Caco-2 (cell line): Measurements from ENCODE around the gene ATG4B. TPM values are rescaled to one million over a fixed set of nuclear protein-coding genes. Genes with fewer than 3 reads are reported as not detected.
"Not testable (repeated sequence)": the region's sequence is repeated elsewhere in the genome, so short reads cannot be mapped to it uniquely, and the experiment has no call there.

Experiments used
- BruUV-seq: library from RNA; stranded (reverse); fragments of 400-500 nt; replicated peaks from 2 replicates; lab custom pipeline; 2021; lab: Mats Ljungman, UMichigan
- CTCF ChIA-PET: fragments of 300-600 bp; sonication (Branson Sonifier 250); formaldehyde crosslinking; loops from one replicate; lab custom pipeline; 2022; ENCODE audit warnings: antibody characterized with exemption; lab: Charles Lee
- POLR2A ChIA-PET: fragments of 300-600 bp; sonication (Branson Sonifier 250); formaldehyde crosslinking; loops from one replicate; lab custom pipeline; 2022; ENCODE audit warnings: antibody characterized with exemption; lab: Charles Lee
- DNase-seq, 2 experiments: peaks; one replicate each; pipeline versions ENCODE4 v3.0.0 to v3.0.0-alpha.2; 2020 to 2022
- H3K27me3 ChIP-seq: replicated peaks from 2 replicates; pipeline ENCODE4 v1.6.0; 2011; ENCODE audit warnings: low read length; ENCODE audit not compliant: control insufficient read depth, insufficient read depth
- H3K36me3 ChIP-seq: 2 replicates; pipeline ENCODE4 v1.5.1; 2011; ENCODE audit warnings: low read length; ENCODE audit not compliant: control insufficient read depth, insufficient read depth
- H3K4me1 ChIP-seq: fragments of 250-450 bp; sonication (Bioruptor Pico); 2 replicates; pipeline ENCODE4 v1.5.1; 2020; ENCODE audit warnings: mild to moderate bottlenecking
- H3K4me3 ChIP-seq: 2 replicates; pipeline ENCODE4 v1.5.1; 2011; ENCODE audit warnings: low read depth, mild to moderate bottlenecking, control low read depth, low read length
- H3K9me3 ChIP-seq: fragments of 250-450 bp; sonication (Bioruptor Pico); 2 replicates; pipeline ENCODE4 v1.5.1; 2020; ENCODE audit warnings: mild to moderate bottlenecking, moderate library complexity
- H3K27ac Mint-ChIP-seq: one replicate; pipeline ENCODE4 v1.8.0; 2022; ENCODE audit warnings: mixed read lengths; ENCODE audit not compliant: unreplicated experiment
- H3K27me3 Mint-ChIP-seq: one replicate; pipeline ENCODE4 v1.8.0; 2022; ENCODE audit warnings: mixed read lengths; ENCODE audit not compliant: insufficient read depth, unreplicated experiment
- H3K36me3 Mint-ChIP-seq: one replicate; pipeline ENCODE4 v1.8.0; 2022; ENCODE audit warnings: mild to moderate bottlenecking, mixed read lengths; ENCODE audit not compliant: insufficient read depth, unreplicated experiment
- H3K4me1 Mint-ChIP-seq: one replicate; pipeline ENCODE4 v1.8.0; 2022; ENCODE audit warnings: low read depth, mixed read lengths; ENCODE audit not compliant: unreplicated experiment
- H3K4me3 Mint-ChIP-seq: one replicate; pipeline ENCODE4 v1.8.0; 2022; ENCODE audit warnings: mild to moderate bottlenecking, moderate library complexity, mixed read lengths; ENCODE audit not compliant: unreplicated experiment
- H3K9me3 Mint-ChIP-seq: one replicate; pipeline ENCODE4 v1.8.0; 2022; ENCODE audit warnings: mixed read lengths; ENCODE audit not compliant: unreplicated experiment
- intact Hi-C: fragments of 100-400 bp; cut with micrococcal nuclease; formaldehyde crosslinking; loops from one replicate; pipeline ENCODE4 v1.10.0; 2022; ENCODE audit not compliant: unreplicated experiment
- total RNA-seq: library from RNA; stranded (reverse); gene quantifications from 2 replicates; pipeline ENCODE4 v1.2.3, GENCODE V29; 2022
- TF ChIP-seq, protein P1 (sequence below), 2 experiments: fragments of 200-600 bp in 1 of 2; IDR thresholded peaks; 1 replicate in 1 of 2; 2 replicates in 1 of 2; pipeline versions ENCODE4 v1.5.1 to v1.8.0; 2011 to 2022; ENCODE audit warnings: antibody characterized with exemption in 1 of 2, control low read depth in 1 of 2, inconsistent platforms in 1 of 2, low read depth in 1 of 2, low read length in 1 of 2, mild to moderate bottlenecking in 1 of 2, moderate library complexity in 1 of 2; ENCODE audit not compliant: insufficient read depth in 1 of 2, severe bottlenecking in 1 of 2, unreplicated experiment in 1 of 2

The ATG4B gene
- total RNA-seq, 1 experiment from 2014 or later, result 94.5 TPM

DNA sequence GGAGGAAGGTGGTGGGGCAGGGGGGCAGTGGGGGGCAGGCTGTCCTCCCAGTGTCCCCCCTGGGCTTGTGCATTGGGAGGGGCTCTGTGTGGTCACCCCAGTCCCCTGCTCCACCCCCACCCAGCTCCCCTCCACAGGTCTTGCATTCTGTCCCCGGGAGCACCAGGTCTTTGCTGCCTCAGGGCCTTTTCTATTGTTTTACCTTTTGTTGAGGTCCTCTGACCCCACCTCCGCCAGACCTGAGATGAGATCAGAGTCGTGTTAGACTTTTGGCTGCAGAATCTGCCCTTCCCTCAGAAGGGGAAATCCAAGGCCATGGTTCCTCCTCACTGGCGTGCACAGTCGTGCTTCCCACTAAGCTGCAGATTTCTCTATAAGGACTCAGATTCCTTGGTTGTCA lies 20.8 kb downstream of the ATG4B start:
- no peaks in the 10 kb centered on the region for H3K9me3 Mint-ChIP-seq
- no peak for DNase-seq
- ChIA-PET CTCF (no interaction called here), POLR2A (no interaction called here)
- H3K9me3 ChIP-seq, result no peaks in the 10 kb centered on the region
- no peaks in the 10 kb centered on the region; the same call in 1 of the 2 replicates for H3K36me3 ChIP-seq
- H3K4me3 ChIP-seq, result no peak overlapping the region
- TF ChIP-seq, protein P1, sequence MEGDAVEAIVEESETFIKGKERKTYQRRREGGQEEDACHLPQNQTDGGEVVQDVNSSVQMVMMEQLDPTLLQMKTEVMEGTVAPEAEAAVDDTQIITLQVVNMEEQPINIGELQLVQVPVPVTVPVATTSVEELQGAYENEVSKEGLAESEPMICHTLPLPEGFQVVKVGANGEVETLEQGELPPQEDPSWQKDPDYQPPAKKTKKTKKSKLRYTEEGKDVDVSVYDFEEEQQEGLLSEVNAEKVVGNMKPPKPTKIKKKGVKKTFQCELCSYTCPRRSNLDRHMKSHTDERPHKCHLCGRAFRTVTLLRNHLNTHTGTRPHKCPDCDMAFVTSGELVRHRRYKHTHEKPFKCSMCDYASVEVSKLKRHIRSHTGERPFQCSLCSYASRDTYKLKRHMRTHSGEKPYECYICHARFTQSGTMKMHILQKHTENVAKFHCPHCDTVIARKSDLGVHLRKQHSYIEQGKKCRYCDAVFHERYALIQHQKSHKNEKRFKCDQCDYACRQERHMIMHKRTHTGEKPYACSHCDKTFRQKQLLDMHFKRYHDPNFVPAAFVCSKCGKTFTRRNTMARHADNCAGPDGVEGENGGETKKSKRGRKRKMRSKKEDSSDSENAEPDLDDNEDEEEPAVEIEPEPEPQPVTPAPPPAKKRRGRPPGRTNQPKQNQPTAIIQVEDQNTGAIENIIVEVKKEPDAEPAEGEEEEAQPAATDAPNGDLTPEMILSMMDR (IDR thresholded peaks at IDR 0.05; ENCODE audit: insufficient read depth in 1 of 2, low read depth in 1 of 2, low read length in 1 of 2, severe bottlenecking in 1 of 2, unreplicated experiment in 1 of 2), result no peak
- intact Hi-C loops, result no loop called here
- H3K27me3 ChIP-seq, result no peaks in the 10 kb centered on the region
- H3K27ac Mint-ChIP-seq, result no peak overlapping the region
- no peaks in the 10 kb centered on the region for H3K4me1 Mint-ChIP-seq
- no TSS peak for BruUV-seq
- peaks cover 54% of the 10 kb centered on the region for H3K36me3 Mint-ChIP-seq
- no peaks in the 10 kb centered on the region for H3K4me1 ChIP-seq
- no peaks in the 10 kb centered on the region for H3K27me3 Mint-ChIP-seq
- H3K4me3 Mint-ChIP-seq, result no peak overlapping the region

DNA sequence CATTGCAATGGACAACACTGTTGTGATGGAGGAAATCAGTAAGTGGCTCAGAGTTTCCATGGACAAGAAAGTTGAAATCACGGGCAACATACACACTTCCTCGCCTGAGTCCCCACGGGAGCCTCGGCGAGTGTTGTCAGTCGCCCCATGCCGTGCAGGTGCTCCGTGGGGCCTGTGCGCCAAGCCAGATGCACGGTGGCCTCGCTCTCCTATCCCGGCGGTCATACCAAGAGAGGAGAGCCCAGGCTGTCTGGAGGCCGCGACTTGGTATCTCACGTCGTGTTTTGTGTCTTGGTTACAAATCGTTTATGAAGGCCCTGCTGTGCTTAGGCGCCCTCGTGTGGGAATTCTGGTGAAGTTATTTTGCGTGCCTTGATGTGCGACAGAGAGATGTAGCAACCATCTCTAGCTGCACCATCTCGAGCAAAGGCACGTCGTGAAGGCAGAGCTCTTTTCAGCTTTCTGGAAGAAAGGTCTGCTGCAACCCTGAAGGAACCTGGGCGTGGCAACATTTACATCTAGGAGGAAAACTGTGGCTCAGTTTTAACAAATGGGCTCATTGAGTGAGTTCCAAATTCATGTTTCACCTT lies 21.8 kb downstream of the ATG4B start:
- Mint-ChIP-seq H3K27me3 (no peaks in the 10 kb centered on the region), H3K9me3 (no peaks in the 10 kb centered on the region), H3K4me1 (no peaks in the 10 kb centered on the region), H3K36me3 (peaks cover 54% of the 10 kb centered on the region), H3K27ac (no peak overlapping the region), H3K4me3 (no peak overlapping the region)
- Histone ChIP-seq H3K27me3 (no peaks in the 10 kb centered on the region), H3K9me3 (no peaks in the 10 kb centered on the region), H3K4me1 (no peaks in the 10 kb centered on the region), H3K36me3 (no peaks in the 10 kb centered on the region; the same call in 1 of the 2 replicates), H3K4me3 (no peak overlapping the region)
- POLR2A ChIA-PET, result no interaction called here
- intact Hi-C loops, result no loop called here
- CTCF ChIA-PET, result no interaction called here
- TF ChIP-seq, protein P1 (IDR thresholded peaks at IDR 0.05; ENCODE audit: insufficient read depth in 1 of 2, low read depth in 1 of 2, low read length in 1 of 2, severe bottlenecking in 1 of 2, unreplicated experiment in 1 of 2), result peak; percentile 16 to 43
- BruUV-seq, result no TSS peak
- DNase-seq, result peak in 1 of 2 experiments; percentile 48

DNA sequence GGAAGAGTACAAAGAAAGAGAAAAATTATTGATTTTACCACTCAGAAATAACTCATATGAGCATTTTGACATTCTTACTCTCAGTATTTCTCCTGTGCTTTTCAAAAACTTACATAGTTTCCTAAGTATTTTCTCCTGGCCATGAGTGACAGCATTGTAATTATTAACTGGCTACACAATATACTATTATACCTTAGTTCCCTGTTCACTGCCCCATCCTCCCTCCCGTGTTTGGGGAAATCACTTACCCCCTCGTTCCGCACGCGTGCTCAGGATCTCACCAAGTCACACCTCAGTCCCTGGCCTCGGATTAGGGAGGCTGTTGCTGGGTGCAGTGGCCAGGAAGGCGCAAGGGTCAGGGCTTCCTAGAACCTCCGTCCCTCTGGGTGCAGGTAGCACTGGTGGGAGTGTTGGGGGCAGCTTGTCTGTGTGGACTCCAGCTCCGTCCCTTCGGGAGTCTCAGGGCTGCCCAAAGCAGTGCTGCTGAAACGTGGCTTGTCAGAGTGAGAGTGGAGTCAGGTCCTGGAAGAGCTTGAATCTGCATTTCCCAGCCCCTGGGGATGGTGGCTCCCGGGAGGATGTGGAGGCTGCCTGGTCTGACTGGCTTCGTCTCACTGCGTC lies 23.2 kb downstream of the ATG4B start:
- Histone ChIP-seq H3K36me3 (no peaks in the 10 kb centered on the region; the same call in 1 of the 2 replicates), H3K9me3 (no peaks in the 10 kb centered on the region), H3K27me3 (no peaks in the 10 kb centered on the region), H3K4me1 (no peaks in the 10 kb centered on the region), H3K4me3 (no peak overlapping the region)
- TF ChIP-seq, protein P1 (IDR thresholded peaks at IDR 0.05; ENCODE audit: insufficient read depth in 1 of 2, low read depth in 1 of 2, low read length in 1 of 2, severe bottlenecking in 1 of 2, unreplicated experiment in 1 of 2), result no peak
- peaks cover 53% of the 10 kb centered on the region for H3K36me3 Mint-ChIP-seq
- ChIA-PET POLR2A (no interaction called here), CTCF (no interaction called here)
- H3K27me3 Mint-ChIP-seq, result no peaks in the 10 kb centered on the region
- intact Hi-C loops, result loop anchor here (10.0 kb wide), 1 partner anchor 214 kb away; no protein-coding TSS in a partner anchor
- H3K9me3 Mint-ChIP-seq, result no peaks in the 10 kb centered on the region
- BruUV-seq, result no TSS peak
- peaks cover 6% of the 10 kb centered on the region for H3K4me1 Mint-ChIP-seq
- no peak for DNase-seq
- H3K27ac Mint-ChIP-seq, result no peak overlapping the region
- H3K4me3 Mint-ChIP-seq, result no peak overlapping the region

DNA sequence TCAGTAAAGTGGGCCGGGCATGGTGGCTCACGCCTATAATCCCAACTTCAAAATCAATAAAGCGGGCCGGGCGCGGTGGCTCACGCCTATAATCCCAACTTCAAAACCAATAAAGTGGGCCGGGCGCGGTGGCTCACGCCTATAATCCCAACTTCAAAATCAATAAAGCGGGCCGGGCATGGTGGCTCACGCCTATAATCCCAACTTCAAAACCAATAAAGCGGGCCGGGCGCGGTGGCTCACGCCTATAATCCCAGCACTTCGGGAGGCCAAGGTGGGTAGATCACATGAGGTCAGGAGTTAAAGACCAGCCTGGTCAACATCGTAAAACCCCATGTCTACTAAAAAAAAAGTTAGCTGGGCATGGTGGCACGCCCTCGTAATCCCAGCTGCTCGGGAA lies 25.2 kb downstream of the ATG4B start:
- BruUV-seq, H3K4me3 Mint-ChIP-seq, H3K4me1 Mint-ChIP-seq, H3K27me3 Mint-ChIP-seq, H3K27me3 ChIP-seq, H3K36me3 ChIP-seq, H3K9me3 Mint-ChIP-seq, POLR2A ChIA-PET, DNase-seq, H3K4me3 ChIP-seq, CTCF ChIA-PET, H3K27ac Mint-ChIP-seq, H3K4me1 ChIP-seq, H3K9me3 ChIP-seq: not testable (repeated sequence)
- H3K36me3 Mint-ChIP-seq, result peaks cover 53% of the 10 kb centered on the region
- intact Hi-C loops, result loop anchor here (10.0 kb wide), 1 partner anchor 212 kb away; no protein-coding TSS in a partner anchor
